ENCODE results near the gene ESPN. TPM values are rescaled to one million over a fixed set of nuclear protein-coding genes. Genes with fewer than 3 reads are reported as not detected.

Gene ESPN
- total RNA-seq, 6 donors from 2014 or later, result 2.1 to 27.2 (median 4.8) TPM

DNA sequence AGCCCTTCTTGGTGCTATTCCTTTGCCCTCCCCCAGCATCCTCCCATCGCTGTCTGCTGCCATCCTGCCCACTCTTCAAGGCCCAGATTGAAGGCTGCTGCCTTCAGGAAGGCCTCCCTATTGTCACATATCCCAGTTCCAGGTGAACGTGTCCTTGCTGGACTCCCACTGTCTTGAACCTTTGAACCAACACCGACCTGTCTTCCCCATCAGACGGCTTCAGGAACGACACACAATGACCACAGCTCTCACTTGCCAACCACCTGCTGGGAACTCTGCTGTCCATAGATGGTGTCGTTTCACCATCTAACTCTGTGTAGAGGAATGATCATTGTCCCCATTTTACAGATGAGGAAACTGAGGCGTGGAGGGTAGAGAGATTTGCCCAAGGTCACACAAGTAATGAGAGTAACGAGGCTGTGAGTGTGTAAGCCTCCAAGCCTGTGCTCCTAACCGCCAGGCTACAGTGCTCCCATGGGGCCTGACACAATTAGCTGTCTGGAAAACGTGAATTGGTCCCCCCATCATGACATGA is 76.8 kb downstream of the ESPN start:
- Histone ChIP-seq H3K27me3 (peaks cover 0 to 3% (median 0%) of the 10 kb centered on the region in 4 donors), H3K4me3 (no peak overlapping the region), H3K4me1 (peaks cover 17 to 33% (median 23%) of the 10 kb centered on the region in 4 donors), H3K9me3 (no peaks in the 10 kb centered on the region), H3K36me3 (no peaks in the 10 kb centered on the region), H3K27ac (peak overlapping the region in 2 of 4 donors; percentile 2 to 4)
- WGBS, 2 donors, result 84 to 90% methylated on average over 10 of the region's 10 CpGs
- no peak for ATAC-seq (ENCODE audit: low FRiP score in 2 of 2)
- TF ChIP-seq POLR2A (IDR thresholded peaks at IDR 0.05) (no peak), POLR2AphosphoS5 (IDR thresholded peaks at IDR 0.05) (no peak), EP300 (IDR thresholded peaks at IDR 0.05) (no peak)
- TF ChIP-seq, protein P1, sequence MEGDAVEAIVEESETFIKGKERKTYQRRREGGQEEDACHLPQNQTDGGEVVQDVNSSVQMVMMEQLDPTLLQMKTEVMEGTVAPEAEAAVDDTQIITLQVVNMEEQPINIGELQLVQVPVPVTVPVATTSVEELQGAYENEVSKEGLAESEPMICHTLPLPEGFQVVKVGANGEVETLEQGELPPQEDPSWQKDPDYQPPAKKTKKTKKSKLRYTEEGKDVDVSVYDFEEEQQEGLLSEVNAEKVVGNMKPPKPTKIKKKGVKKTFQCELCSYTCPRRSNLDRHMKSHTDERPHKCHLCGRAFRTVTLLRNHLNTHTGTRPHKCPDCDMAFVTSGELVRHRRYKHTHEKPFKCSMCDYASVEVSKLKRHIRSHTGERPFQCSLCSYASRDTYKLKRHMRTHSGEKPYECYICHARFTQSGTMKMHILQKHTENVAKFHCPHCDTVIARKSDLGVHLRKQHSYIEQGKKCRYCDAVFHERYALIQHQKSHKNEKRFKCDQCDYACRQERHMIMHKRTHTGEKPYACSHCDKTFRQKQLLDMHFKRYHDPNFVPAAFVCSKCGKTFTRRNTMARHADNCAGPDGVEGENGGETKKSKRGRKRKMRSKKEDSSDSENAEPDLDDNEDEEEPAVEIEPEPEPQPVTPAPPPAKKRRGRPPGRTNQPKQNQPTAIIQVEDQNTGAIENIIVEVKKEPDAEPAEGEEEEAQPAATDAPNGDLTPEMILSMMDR (IDR thresholded peaks at IDR 0.05), result no peak
- no peak for DNase-seq

DNA sequence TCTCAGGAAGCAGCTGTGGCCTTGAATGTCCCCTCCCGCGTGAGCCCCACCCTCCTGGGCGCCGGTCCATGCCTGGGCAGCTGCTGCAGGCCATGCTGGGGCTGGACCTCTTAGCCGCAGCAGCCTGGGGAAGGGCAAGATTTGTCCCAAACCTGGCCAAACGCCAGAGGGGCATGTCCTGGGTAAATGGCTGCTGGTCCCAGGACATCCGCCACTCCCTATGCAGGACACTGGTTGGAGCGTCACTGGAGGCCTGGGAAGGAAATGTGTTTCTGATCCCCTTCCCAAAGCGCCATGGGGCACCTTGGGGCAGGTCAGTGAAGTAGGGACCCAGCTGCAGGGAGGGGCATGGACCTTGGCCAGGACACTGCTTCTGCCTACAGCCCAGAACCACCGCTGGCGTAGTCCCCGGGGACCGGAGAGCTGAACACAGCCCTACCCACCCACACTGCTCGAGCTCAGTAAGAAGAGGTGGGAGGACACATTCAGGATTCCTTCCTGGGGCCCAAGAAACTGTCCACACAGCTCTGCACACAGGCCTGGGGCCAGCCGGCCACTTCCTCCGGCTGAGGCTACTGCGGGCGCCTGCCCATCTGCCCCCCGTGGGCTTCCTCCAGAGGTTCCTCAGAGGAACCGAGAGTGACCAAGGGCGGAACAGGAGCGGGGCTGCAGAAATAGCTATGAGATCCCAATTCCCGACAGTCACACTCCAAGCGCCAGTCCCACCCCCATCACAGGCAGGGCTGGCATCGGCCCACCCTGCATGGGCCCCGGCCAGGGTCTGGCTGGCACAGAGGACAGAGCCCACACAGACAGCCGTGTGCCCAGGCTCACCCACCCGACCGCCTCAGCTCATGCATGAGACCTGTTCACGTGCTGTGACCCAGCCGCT is 77.7 kb downstream of the ESPN start:
- Histone ChIP-seq H3K4me3 (no peak overlapping the region), H3K9me3 (no peaks in the 10 kb centered on the region), H3K36me3 (no peaks in the 10 kb centered on the region), H3K27ac (peak overlapping the region in 1 of 4 donors; percentile 2), H3K4me1 (peaks cover 13 to 25% (median 19%) of the 10 kb centered on the region in 4 donors), H3K27me3 (no peaks in the 10 kb centered on the region)
- TF ChIP-seq POLR2A (IDR thresholded peaks at IDR 0.05) (no peak), POLR2AphosphoS5 (IDR thresholded peaks at IDR 0.05) (no peak), EP300 (IDR thresholded peaks at IDR 0.05) (no peak)
- TF ChIP-seq, protein P1 (IDR thresholded peaks at IDR 0.05), result no peak
- peak; percentile 6 to 64 for ATAC-seq (ENCODE audit: low FRiP score in 2 of 2)
- peak in 1 of 2 donors; percentile 88 for DNase-seq
- WGBS, 2 donors, result 56 to 57% methylated on average over 3 to 31 of the region's 31 CpGs

DNA sequence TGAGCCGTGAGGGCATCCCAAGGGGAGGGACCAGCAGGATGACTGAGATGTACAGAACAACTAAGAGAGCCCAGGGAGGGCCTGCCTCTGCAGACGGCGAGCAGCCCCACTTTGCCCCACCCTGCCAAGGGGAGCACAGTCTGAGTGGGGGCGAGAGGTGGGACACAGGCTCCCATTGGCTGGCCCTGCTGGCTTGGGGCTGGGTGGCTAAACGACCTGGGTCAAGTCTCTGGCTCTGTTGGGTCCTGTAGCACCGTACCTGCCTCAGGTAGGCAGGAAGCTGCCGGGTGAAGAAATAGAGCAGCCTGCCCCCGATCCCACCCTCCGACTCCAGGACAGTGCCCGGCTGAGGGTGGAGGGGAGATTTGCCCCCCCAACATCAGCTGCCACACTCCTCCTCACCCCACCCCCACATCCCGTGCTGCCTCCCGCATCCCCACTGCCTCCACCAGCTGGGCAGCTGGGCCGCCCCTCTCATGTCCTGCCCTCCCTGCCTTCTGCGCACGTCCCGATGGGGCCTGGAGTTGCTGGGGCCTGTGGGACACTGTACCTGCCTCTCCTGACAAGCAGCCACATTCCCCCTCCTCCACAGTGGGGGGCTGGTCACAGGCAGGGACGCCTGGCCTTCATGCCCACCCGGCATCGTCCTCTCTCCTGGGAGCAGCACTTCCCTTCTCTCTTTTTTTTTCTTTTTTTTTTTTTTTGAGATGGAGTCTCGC is 79.5 kb downstream of the ESPN start:
- H3K4me1 ChIP-seq, result peaks cover 5 to 17% (median 10%) of the 10 kb centered on the region in 4 donors
- H3K27me3 ChIP-seq, result no peaks in the 10 kb centered on the region
- H3K4me3 ChIP-seq, result no peak overlapping the region
- H3K27ac ChIP-seq, result no peak overlapping the region
- no peak for ATAC-seq (ENCODE audit: low FRiP score in 2 of 2)
- no peak for TF ChIP-seq POLR2A (IDR thresholded peaks at IDR 0.05)
- TF ChIP-seq, protein P1 (IDR thresholded peaks at IDR 0.05), result no peak
- no peak for TF ChIP-seq EP300 (IDR thresholded peaks at IDR 0.05)
- TF ChIP-seq POLR2AphosphoS5 (IDR thresholded peaks at IDR 0.05), result no peak
- no peaks in the 10 kb centered on the region for H3K36me3 ChIP-seq
- peak in 1 of 2 donors; percentile 75 for DNase-seq
- H3K9me3 ChIP-seq, result no peaks in the 10 kb centered on the region
- 86 to 87% methylated on average over 19 to 20 of the region's 20 CpGs for WGBS, 2 donors

DNA sequence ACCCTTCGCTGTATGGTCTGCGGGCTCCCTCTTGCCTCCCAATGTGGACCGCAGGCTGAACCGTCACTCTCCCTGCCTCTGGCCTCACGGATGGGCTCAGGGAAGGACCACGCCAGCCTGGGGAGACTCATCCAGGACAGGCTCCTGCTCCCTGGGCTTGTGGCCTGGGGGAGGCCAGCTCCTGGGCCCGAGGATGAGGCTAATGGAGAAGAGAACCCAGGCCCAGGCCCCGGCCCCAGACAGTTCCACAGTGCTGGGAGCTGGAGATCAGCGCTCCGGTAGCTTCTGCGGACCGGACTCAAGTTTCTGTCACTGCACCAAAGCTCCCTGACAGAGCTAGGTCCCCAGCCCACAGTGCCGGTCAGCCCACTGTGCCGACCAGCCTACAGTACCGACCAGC is 80.3 kb downstream of the ESPN start:
- peaks cover 5 to 17% (median 10%) of the 10 kb centered on the region in 4 donors for H3K4me1 ChIP-seq
- H3K36me3 ChIP-seq, result no peaks in the 10 kb centered on the region
- DNase-seq (peak in 1 of 2 donors; percentile 52), ATAC-seq (ENCODE audit: low FRiP score in 2 of 2) (no peak)
- WGBS, 2 donors, result 94 to 96% methylated on average over 7 to 14 of the region's 15 CpGs
- no peak overlapping the region for H3K27ac ChIP-seq
- no peaks in the 10 kb centered on the region for H3K9me3 ChIP-seq
- no peaks in the 10 kb centered on the region for H3K27me3 ChIP-seq
- TF ChIP-seq POLR2A (IDR thresholded peaks at IDR 0.05), result no peak
- no peak overlapping the region for H3K4me3 ChIP-seq

All from upper lobe of left lung (tissue), 6 donors.